GM12801 (cell line): ENCODE data around the gene LMO4.

Experiments used
- CTCF ChIP-seq: IDR thresholded peaks from one replicate; pipeline ENCODE4 v1.5.1; 2011; ENCODE audit warnings: control low read depth; ENCODE audit not compliant: insufficient read length; ENCODE audit errors: extremely low read depth

Gene LMO4

GRCh38 chr1:87328272-87329050 lies at the start of gene LMO4:
Gene LMO4, plus strand, starts transcription at chr1:87328880. Its CDS starts 3,136 bp downstream, at chr1:87332016.
- TF ChIP-seq CTCF, result no peak

- no peak for TF ChIP-seq CTCF
These were observed 49.2 kb upstream of the LMO4 start for GRCh38 chr1:87279536-87279875.

- TF ChIP-seq CTCF, result no peak
These were observed 48.6 kb upstream of the LMO4 start for GRCh38 chr1:87279966-87280535.

GRCh38 chr1:87284456-87285240 lies 44.0 kb upstream of the LMO4 start:
- TF ChIP-seq CTCF, result no peak

- no peak for TF ChIP-seq CTCF
These were observed 37.6 kb upstream of the LMO4 start for GRCh38 chr1:87291107-87291506.

GRCh38 chr1:87292684-87293493 lies 35.8 kb upstream of the LMO4 start:
- no peak for TF ChIP-seq CTCF

GRCh38 chr1:87294633-87295032 lies 34.0 kb upstream of the LMO4 start:
- TF ChIP-seq CTCF, result no peak
